Measurements from ENCODE around the gene SIRT2.
"Not testable (repeated sequence)": the region's sequence is repeated elsewhere in the genome, so short reads cannot be mapped to it uniquely, and the experiment has no call there.

SIRT2 gene

DNA sequence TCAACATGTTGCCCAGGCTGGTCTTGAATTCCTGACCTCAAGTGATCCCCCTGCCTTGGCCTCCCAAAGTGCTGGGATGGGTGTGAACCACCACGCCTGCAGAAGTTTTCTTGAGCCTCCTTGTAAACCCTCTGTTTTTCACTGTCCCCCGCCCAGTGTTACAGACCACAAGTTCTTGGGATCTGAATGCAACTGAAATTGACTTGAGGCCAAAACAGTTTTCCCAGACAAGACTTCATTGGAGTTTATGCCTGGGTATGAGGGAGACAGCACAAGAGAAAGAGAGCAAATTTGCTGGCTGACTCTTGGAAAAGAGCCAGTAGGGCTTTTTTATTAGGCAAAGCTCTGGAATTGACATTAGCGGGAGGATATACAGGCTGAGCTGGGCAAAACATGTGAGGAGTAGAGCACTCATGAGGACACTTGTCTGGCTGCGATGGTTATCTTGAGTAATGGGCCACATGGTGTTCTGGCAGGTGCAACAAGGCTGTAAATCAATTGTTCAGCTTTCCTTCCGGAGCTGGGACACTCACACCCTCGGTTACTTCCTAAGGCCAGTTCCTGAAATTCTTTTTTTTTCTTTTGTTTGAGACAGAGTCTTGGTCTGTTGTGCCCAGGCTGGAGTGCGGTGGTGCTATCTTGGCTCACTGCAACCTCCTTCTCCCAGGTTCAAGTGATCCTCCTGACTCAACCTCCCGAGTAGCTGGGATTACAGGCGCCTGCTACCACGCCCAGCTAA is 36.9 kb downstream of the SIRT2 start:
- DNase-seq: no peak

DNA sequence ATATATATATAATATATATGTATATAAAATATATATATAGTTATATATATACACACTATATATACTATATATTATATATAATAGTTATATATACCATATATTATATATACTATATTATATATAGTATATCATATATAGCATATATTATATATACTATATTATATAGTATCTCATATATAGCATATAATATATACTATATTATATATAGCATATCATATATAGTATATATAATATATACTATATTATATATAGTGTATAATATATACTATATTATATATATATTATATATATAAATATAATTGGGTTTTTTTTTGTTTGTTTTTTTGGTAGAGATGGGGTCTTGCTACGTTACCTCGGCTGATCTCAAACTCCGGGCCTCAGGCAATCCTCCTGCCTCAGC is 38.0 kb downstream of the SIRT2 start:
- no peak for DNase-seq

DNA sequence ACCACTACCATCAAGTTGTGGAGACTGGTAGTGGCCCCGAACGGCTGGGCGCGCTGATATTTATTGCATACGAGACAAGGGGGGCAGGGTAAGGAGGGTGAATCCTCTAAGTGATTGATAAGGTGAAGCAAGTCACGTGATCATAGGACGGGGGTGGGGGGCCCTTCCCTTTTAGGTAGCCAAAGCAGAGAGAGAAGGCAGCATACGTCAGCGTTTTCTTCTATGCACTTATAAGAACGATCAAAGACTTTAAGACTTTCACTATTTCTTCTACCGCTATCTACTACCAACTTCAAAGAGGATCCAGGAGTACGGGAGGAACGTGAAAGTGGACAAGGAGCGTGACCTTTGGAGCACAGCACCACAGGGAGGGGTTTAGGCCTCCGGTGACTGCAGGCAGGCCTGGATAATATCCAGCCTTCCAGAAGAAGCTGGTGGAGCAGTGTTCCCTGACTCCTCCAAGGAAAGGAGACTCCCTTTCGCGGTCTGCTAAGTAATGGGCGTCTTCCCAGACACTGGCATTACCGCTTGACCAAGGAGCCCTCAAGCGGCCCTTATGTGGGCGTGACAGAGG is 39.7 kb downstream of the SIRT2 start:
- not testable (repeated sequence) for DNase-seq

DNA sequence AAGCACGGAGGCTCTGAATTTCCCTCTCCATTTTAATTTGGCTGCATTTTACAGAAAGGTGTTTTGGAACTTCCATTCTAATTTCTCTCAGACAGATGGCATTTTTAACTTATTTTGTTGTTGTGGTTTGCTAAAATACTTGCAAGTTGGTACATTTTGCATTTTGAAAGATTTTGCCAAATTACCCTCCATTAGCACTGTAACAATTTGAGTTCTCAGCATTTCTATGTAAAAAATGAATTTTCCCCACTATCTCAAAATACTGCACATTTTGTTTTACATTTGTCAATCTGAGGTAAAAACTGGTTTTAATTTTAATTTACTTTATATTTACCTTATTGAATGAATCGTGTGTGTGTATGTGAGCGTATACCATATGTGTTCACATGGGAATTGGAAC is 42.6 kb downstream of the SIRT2 start:
- no peak for DNase-seq

DNA sequence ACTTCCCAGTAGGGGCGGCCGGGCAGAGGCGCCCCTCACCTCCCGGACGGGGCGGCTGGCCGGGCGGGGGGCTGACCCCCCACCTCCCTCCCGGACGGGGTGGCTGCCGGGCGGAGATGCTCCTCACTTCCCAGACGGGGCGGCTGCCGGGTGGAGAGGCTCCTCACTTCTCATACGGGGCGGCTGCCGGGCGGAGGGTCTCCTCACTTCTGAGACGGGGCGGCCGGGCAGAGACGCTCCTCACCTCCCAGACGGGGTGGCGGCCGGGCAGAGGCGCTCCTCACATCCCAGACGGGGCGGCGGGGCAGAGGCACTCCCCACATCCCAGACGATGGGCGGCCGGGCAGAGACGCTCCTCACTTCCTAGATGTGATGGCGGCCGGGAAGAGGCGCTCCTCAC is 43.7 kb downstream of the SIRT2 start:
- DNase-seq: not testable (repeated sequence)

DNA sequence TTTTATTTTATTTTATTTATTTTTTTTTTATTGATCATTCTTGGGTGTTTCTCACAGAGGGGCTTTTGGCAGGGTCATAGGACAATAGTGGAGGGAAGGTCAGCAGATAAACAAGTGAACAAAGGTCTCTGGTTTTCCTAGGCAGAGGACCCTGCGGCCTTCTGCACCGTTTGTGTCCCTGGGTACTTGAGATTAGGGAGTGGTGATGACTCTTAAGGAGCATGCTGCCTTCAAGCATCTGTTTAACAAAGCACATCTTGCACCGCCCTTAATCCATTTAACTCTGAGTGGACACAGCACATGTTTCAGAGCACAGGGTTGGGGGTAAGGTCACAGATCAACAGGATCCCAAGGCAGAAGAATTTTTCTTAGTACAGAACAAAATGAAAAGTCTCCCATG is 44.5 kb downstream of the SIRT2 start:
- DNase-seq: not testable (repeated sequence)

DNA sequence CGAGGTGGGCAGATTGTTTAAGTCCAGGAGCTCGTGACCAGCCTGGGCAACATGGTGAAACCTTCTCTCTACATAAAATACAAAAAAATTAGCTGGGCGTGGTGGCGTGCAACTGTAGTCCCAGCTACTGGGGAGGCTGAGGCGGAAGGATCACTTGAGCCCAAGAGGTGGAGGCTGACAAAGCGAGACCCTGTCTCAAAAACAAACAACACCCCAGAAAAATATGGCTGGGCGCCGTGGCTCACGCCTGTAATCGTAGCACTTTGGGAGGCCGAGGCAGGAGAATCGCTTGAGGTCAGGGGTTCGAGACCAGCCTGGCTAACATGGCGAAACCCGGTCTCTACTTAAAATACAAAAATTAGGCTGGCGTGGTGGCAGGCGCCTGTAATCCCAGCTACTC is 46.2 kb downstream of the SIRT2 start:
- DNase-seq: no peak

DNA sequence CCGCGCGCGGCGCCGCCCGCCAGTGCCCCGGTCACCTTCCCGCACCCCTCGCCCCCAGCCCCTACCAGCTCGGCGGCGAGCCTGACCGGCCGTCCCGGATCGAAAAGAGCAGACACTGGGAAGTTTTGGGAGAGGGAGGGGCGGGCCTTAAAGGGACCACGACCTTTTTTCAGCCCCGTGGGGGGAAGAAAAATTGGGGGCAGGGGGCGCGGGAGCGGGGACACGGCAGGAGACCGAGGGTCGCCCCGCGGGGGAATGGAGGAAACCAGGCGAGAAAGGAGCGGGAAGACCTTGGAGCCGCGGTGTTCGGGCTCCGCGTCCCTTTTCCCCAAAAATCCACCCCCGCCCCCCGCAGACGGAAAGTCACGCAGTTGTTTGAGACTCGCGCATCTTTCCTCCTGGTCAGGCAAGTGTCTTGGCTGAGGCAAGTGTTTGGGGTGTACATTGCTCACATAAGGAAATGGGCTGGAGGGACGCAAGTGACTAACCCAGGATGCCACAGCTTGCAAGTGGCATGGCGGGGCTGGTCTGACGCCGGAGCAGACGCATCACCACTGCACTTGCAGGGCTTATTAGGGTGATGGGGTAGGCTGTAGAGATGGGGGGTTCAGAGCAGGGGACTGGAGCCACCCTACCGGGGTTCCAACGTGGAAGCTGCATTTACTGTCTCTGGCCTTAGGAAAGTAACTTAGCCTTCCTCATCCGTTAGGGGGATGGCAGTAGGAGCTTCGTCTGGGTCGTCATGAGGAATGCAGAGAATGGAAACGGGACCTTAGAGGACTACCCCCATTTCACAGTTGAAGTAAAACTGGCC is 47.0 kb downstream of the SIRT2 start:
- peak; percentile 54 for DNase-seq

DNA sequence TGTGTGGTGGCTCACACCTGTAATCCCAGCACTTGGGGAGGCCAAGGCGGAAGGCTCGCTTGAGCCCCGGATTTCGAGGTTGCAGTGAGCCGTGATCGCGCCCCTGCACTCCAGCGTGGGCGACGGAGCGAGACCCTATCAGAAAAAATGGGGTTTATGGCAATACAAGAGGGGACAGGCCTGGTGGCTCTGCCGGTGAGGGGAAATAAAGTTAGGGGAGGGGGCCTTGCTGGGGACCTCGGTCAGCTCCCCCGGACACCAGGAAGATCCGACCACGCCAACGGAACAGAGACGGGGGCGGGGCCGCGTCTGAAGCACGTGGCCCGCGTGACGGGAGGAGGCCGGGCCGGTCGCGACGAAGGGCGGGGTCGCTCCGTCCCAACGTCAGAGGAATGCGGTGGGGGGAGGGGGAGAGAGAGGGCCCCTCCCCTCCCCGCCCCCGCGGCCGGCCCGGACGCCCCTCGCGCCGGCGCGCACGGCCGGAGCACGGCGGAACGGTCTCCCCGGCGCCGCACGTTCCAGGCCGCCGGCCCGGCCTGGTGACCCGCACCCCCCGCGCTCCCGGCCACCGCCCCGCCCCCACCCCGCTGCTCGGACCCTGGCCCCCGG is 47.7 kb downstream of the SIRT2 start:
- peak; percentile 84 for DNase-seq

DNA sequence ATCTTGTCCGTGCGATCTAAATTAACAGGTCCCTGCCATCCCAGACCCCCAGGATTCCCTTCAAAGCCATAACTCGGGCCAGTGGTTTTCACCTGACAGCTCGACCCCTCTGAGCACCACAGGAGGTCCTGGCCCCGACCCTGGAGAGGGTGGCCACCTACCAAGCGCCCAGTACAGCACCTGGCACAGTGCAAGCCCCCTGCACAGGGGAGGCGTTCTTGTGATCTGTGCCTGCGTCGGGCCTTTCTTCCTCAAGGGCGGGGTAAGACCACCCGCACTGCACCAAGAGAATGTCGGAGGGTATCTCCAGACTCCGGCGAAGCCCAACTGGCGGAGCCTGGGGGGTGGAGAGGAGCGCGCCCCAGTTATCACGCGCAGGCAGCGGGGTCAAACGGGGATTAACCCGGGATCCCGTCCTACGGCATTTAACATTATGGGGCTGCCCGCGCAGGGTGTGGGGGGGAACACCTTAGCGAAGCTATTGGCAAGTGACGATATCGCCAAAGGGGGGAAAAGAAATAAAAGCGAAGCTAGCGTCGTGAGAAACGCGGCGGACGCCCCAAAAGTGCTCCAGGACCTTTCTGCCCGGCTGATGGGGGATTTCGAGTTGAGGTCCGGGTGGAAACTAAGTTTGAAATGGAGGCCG is 48.3 kb downstream of the SIRT2 start:
- DNase-seq: no peak

DNA sequence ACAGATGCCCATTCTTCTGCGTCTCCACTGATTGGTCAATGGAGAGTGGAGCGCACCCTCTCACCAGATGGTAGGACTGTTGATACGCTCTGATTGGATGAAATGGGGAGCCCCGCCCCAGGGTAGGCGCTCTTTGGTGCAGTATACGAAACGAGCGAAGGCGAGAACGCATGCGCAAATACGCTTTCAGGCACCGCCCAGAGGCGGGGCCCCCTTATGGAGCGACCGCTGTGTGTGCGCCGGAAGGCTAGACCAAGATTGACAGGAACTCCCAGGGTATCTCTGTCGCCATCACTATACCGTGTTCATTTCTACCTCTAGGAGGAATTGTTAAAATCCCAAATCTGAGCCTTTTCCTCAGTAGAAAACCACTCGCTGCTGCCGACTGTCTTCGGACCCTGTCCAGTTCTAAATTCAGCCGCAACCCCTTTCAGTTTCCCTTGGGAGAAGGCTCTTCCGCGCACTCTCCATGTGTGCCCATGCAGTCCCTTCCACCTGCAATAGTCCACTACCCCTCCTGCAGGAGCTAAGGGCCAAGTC is 48.9 kb downstream of the SIRT2 start:
- no peak for DNase-seq

DNA sequence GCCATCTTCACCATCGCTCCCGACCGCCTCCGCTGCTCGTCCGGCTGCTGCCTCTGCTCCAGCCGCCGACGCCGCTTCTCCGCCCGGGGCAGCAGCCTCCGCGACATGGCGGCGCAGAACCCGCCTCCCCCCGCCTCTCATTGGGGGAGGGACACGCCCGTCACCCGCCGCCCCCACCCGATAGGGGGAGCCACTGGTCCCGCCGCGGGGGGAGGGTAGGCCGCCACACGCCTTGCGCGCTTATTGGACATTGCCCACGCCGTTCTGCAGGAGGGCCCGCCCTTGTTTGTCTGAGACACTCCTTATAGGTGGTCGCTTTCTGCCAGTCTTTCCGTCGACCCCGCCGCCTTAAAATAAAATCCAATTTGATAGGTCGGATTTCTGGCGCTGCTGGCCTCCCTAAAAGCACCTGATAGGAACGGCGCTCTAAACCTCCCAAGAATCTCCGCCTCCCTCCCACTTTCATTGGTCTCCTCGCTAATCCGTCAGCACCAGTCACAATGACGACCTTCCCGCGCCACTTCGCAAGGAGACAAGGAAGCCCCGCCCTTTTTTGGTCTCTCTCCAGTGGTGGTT is 49.5 kb downstream of the SIRT2 start, which contains the start of gene HNRNPL:
Gene HNRNPL (minus strand): TSS at position 127 of the 576 bp plus-strand sequence. CDS start 20 bp downstream, at position 107.
- peak; percentile 98 for DNase-seq

DNA sequence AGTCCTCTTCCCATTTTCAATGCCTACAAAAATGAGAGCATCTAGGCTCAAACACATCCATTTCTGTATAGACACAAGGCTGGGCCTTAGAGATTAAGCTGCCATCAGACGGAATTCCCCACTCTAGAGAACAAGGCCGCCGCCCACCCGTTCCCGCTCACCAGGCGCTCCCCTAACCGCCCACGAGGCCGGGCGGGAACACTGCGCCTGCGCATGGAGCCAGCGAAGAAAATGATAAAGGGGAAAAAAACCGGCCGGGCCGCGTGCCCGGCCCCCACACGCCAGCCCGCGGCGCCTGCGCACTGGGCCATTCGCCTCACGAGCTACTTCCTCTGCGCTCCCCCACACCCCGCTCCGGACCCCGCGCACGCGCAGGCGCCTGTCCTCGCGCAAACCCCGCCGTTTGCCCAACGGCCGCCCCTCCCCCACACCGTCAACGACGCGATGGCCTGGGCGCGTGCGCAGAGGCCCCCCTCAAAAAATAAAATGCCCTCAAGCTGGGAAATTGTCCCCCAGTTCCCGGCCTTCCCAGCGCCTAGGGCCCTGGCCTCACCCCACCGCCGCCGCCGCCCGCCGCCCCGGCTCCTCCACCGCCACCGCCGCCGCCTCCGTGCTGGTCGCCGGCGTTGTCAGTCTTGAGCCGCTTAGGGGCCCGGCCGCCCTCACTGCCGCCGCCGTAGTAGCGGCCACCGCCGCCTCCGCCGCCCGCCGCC is 50.1 kb downstream of the SIRT2 start:
- peak; percentile 93 for DNase-seq

DNA sequence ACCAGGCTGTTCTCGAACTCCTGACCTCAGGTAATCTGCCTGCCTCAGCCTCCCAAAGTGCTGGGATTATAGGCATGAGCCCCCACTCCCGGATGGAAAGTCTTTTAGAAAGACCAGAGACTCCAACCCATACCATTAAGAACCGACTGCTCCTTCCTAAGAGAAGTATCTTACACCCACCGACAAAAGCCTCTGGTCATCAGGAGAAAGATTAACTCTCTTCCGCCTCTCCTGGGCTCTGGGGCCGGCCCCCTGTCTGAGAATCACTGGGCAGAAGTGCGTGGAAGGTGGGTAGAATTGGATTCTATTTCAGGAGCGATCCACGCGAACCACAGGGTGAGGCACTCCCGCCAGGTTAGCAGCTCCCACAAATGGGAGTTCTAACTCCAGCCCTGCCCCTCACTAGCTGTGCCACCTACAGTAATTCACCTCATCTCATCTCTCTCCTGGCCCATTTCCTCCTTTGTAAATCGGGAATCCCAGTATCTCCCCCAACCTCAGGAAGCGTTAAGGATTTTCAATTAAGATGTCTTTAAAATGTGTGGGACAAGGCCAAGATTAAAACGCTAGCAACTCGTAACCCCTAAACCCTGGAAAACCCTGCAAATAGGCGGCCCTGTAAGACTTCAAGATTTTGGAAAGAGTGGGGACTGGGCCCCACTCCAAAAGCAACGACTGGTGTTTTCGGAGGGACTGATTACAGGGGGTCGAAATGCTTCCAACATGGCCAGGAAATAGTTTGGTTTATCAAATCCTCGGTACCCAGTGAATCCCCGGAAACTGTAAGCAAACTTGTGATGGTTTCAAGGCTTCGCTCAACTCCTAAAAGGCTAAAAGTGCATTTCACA is 50.9 kb downstream of the SIRT2 start:
- no peak for DNase-seq

DNA sequence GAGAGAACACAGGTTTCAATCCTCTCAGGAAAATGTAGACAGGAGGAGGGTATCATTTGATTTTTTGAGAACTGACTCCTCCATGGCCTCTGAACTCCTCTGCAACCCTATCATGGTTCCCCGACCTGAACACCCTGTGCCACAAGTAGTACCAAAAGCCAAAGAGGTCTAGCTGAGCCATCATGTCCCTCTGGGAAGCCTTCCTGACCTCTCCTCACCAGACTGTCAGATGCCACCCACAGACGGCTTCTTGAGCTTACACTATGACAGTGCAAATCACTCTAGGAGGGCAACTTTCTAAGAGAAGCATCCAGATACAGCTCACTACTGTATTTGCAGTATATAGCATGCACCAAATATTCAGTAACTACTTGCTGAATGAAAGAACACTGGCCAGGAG is 53.3 kb downstream of the SIRT2 start:
- no peak for DNase-seq

DNA sequence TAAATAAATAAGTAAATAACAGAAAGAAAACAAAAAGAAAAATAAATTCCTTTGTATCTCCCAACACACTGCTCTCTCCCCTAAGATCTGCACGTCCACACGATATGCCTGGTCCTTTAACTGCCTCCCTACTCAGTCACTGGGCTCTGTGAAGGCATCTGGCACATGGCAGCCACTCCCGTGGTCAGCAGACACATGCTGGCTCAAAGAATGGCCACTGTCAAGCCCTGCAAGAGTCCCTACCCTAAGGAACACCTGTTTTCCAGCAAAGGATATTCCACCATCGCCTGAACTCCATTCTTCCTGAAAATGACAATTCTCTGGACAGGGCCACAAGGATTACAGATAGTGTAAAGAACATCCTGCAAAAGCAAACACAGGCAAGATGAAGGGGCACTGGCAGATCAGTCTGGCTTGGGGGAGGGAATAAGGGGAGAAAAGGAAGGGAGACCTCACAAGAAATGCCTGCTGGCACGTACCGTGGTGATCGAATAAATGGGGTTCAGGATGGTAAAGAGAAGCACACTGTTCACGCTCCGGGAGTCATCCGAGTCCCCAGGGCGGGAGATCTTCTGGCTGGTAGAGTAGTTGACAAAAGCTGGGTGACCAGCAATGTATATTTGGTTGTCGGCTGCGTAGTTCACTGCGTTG is 53.9 kb downstream of the SIRT2 start:
- no peak for DNase-seq

DNA sequence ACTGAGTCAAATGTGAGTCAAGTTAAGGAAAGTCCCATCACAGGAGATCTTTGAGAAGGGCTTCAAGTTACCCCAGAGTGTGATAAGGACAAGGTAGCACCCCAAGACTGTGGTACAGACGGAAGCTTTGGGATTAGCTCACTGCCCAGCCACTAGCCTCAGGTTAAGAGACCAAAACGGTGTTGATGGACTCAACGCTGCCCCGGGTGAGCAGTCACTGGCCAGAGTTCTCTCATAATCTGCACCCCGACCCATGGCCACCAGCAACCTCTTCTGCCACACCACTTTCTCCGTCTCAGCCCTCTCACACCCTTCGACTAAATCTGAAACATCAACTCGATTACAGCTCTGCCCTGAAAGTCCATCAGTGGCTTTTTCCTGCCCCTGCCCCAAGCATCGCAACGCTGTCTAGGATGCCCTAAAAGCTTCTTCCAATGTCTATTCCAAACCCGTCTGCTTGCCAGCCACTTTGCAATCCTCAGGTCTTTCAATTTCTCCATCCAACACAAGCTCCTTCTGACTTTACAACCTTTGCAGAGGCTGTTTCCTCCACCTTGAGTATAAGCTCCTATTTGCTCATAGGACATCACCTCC is 55.2 kb downstream of the SIRT2 start:
- no peak for DNase-seq

DNA sequence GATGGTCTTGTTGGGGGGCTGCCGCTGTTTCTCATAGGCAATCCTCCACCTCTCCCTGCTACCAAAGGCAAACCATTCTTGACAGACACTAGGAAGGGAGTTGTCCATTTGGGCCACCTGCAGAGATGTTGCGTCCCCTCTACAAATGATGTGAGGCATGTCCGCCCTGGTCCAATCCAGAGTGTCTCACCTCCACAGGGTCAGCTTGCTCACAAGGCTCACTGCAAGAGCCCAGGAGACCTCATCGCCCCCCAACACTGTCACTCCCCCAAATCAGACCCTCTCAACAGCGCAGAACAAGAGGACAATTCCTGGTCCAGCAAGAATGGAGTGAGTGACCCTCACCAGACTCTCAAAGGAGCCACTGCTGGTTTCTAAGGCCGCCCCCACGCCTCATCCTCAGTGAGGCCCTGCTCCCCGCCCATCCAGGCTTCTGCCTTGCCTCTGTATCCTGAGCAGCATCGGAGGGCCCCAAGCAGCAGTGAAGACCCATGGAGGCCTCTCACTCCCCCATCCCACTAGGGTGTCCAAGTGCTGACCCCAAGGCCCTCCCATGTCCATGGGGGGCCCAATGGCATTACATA is 56.2 kb downstream of the SIRT2 start:
- DNase-seq: no peak
